GM23338 (cell line): Measurements from ENCODE around the gene MXRA7.

Experiments
- EZH2 ChIP-seq: fragments of 200-600 bp; sonication (generic); IDR thresholded peaks from one replicate; pipeline ENCODE4 v1.8.0; 2017; ENCODE audit warnings: antibody characterized with exemption, mild to moderate bottlenecking, low read depth; ENCODE audit not compliant: unreplicated experiment
- POLR2AphosphoS5 ChIP-seq: IDR thresholded peaks from 2 replicates; pipeline ENCODE4 v1.6.1; 2016; ENCODE audit warnings: antibody characterized with exemption, low read depth
- TF ChIP-seq, protein P1 (sequence below), 2 experiments: fragments of 200-600 bp in 1 of 2; sonication (generic) in 1 of 2; conservative IDR thresholded peaks; 2 replicates each; pipeline versions ENCODE4 v1.5.1 to v1.6.1; 2016 to 2017; ENCODE audit warnings: antibody characterized with exemption in 2 of 2, low read depth in 2 of 2, mild to moderate bottlenecking in 2 of 2, moderate library complexity in 1 of 2

DNA sequence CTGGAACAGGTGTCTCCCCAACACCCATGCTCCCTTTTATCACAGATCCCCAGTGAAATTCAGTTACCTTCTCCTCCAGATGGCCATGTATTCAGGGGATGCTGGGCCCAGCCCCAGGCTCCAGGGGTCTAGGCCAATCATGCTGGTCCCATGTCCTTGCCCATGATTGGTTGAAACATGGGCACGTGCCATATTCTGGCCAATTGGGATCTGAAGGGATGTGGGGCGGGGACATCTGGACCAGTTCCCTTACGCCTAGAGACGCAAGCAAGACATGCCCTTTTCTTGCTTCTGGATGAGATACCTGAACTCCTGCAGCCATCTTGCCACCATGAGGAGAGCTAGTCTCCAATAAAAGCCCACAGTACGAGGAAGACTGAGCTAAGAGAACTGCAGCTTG lies 36.2 kb downstream of the MXRA7 start:
- TF ChIP-seq, protein P1, sequence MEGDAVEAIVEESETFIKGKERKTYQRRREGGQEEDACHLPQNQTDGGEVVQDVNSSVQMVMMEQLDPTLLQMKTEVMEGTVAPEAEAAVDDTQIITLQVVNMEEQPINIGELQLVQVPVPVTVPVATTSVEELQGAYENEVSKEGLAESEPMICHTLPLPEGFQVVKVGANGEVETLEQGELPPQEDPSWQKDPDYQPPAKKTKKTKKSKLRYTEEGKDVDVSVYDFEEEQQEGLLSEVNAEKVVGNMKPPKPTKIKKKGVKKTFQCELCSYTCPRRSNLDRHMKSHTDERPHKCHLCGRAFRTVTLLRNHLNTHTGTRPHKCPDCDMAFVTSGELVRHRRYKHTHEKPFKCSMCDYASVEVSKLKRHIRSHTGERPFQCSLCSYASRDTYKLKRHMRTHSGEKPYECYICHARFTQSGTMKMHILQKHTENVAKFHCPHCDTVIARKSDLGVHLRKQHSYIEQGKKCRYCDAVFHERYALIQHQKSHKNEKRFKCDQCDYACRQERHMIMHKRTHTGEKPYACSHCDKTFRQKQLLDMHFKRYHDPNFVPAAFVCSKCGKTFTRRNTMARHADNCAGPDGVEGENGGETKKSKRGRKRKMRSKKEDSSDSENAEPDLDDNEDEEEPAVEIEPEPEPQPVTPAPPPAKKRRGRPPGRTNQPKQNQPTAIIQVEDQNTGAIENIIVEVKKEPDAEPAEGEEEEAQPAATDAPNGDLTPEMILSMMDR (conservative IDR thresholded peaks at IDR 0.05; ENCODE audit: low read depth in 2 of 2) = no peak
- TF ChIP-seq EZH2 = no peak
- no peak for TF ChIP-seq POLR2AphosphoS5
